Spleen (tissue), 7 donors: ENCODE data around the gene GAL3ST1.

Experiments used
- CTCF ChIP-seq, 11 experiments: fragments of 200-600 bp in 7 of 11; fragments of 450-650 bp in 4 of 11; sonication (generic) in 4 of 11; IDR thresholded peaks in 8 of 11; conservative IDR thresholded peaks in 3 of 11; 1 replicate in 7 of 11; 2 replicates in 4 of 11; pipeline versions ENCODE4 v1.4.0 to v1.8.0; 2016 to 2021; ENCODE audit warnings: antibody characterized with exemption in 11 of 11, inconsistent platforms in 4 of 11, mild to moderate bottlenecking in 1 of 11
- POLR2A ChIP-seq, 3 donors: fragments of 450-650 bp; IDR thresholded peaks; one replicate each; pipeline ENCODE4 v1.5.1; 2017; ENCODE audit warnings: antibody characterized with exemption in 3 of 3, mild to moderate bottlenecking in 1 of 3
- POLR2AphosphoS5 ChIP-seq, 3 donors: sonication (generic); formaldehyde crosslinking; IDR thresholded peaks; one replicate each; pipeline ENCODE4 v1.5.1; 2017; ENCODE audit warnings: antibody characterized with exemption in 3 of 3
- donor health status: DM: no; HTN: no; CAD: no; lungs with moderate emphysema.
- donor health status: DM: no; HTN: no; CAD: no.
- donor health status: DM: no; HTN: no; CAD: no.

GRCh38 chr22:30539368-30539767 lies 35.1 kb downstream of the GAL3ST1 start:
- TF ChIP-seq CTCF (IDR thresholded peaks at IDR 0.05 in 8 of 11, conservative IDR thresholded peaks at IDR 0.05 in 3 of 11) (no peak), POLR2AphosphoS5 (IDR thresholded peaks at IDR 0.05) (no peak), POLR2A (IDR thresholded peaks at IDR 0.05) (no peak)
